Colonic mucosa (tissue), 4 donors: ENCODE data around the gene OR2Y1. TPM values are rescaled to one million over a fixed set of nuclear protein-coding genes. Genes with fewer than 3 reads are reported as not detected.
"Not testable (repeated sequence)": the region's sequence is repeated elsewhere in the genome, so short reads cannot be mapped to it uniquely, and the experiment has no call there.

Experiments
- DNase-seq: peaks from one replicate; pipeline ENCODE4 v3.0.0-alpha.2; 2020
- H3K27ac ChIP-seq: fragments of 200-600 bp; one replicate; pipeline ENCODE4 v1.8.0; 2021
- H3K27me3 ChIP-seq: fragments of 200-600 bp; one replicate; pipeline ENCODE4 v1.8.0; 2021
- H3K36me3 ChIP-seq: fragments of 200-600 bp; one replicate; pipeline ENCODE4 v1.8.0; 2021
- H3K4me1 ChIP-seq: fragments of 200-600 bp; one replicate; pipeline ENCODE4 v1.8.0; 2021; ENCODE audit warnings: mild to moderate bottlenecking
- H3K4me3 ChIP-seq: fragments of 200-600 bp; one replicate; pipeline ENCODE4 v1.8.0; 2021
- H3K9ac ChIP-seq, 2 donors: one replicate each; pipeline ENCODE4 v1.7.0; 2013; ENCODE audit warnings: control low read depth in 2 of 2, low read depth in 2 of 2, low read length in 2 of 2
- H3K9me3 ChIP-seq: fragments of 200-600 bp; one replicate; pipeline ENCODE4 v1.8.0; 2021
- CTCF ChIP-seq: fragments of 200-600 bp; IDR thresholded peaks from one replicate; pipeline ENCODE4 v1.8.0; 2022; ENCODE audit warnings: antibody characterized with exemption, mild to moderate bottlenecking
- intact Hi-C: fragments of 100-400 bp; cut with DNase I; formaldehyde crosslinking; loops from one replicate; pipeline ENCODE4 v1.14.1; 2022
- total RNA-seq, 2 donors: library from RNA; stranded (reverse); fragmentation: NEBNext Ultra II Directional in 1 of 2; extraction: Animal tissue kit (Norgen Biotek cat#: 25700) in 1 of 2; gene quantifications; one replicate each; pipeline ENCODE4 v1.2.1, GENCODE V29; 2021
- donor health status: healthy.
- donor health status: DM: no; HTN: no; CAD: no.
- donor health status: DM: no; HTN: no; CAD: no.

The OR2Y1 gene
- total RNA-seq: not detected

- DNase-seq: no peak
- no peak within 1 kb of the TSS for H3K9ac ChIP-seq
- no peak within 1 kb of the TSS for H3K27ac ChIP-seq
- H3K9me3 ChIP-seq: no peaks in the 10 kb centered on the region
- TF ChIP-seq CTCF: no peak
- H3K36me3 ChIP-seq: no peaks in the 10 kb centered on the region
- no peak within 1 kb of the TSS for H3K4me3 ChIP-seq
- no peaks in the 10 kb centered on the region for H3K4me1 ChIP-seq
- intact Hi-C loops: no loop called here
- H3K27me3 ChIP-seq: no peaks in the 10 kb centered on the region
Observed at GRCh38 chr5:180739958-180740357, at the start of gene OR2Y1. OR2Y1 (minus strand) TSS chr5:180740058; CDS start chr5:180740058, 0 bp downstream.

- H3K27me3 ChIP-seq, H3K27ac ChIP-seq, DNase-seq, H3K4me3 ChIP-seq, H3K9ac ChIP-seq, H3K9me3 ChIP-seq, H3K4me1 ChIP-seq: not testable (repeated sequence)
- intact Hi-C loops: loop anchor here (10.0 kb wide), 1 partner anchor 376 kb away; no protein-coding TSS in a partner anchor
- H3K36me3 ChIP-seq: peaks cover 17% of the 10 kb centered on the region
Observed at GRCh38 chr5:180788651-180789410, 49.0 kb upstream of the OR2Y1 start.

GRCh38 chr5:180787711-180788431 lies 48.0 kb upstream of the OR2Y1 start:
- peak; percentile 17 for DNase-seq
- intact Hi-C loops: loop anchor here (10.0 kb wide), 1 partner anchor 377 kb away; no protein-coding TSS in a partner anchor
- Histone ChIP-seq H3K9me3 (no peaks in the 10 kb centered on the region), H3K27me3 (no peaks in the 10 kb centered on the region), H3K4me3 (no peak overlapping the region), H3K27ac (no peak overlapping the region), H3K9ac (no peak overlapping the region), H3K4me1 (no peaks in the 10 kb centered on the region), H3K36me3 (peaks cover 16% of the 10 kb centered on the region)
- TF ChIP-seq CTCF: no peak

- Histone ChIP-seq H3K27me3 (no peaks in the 10 kb centered on the region), H3K9ac (no peak overlapping the region), H3K4me1 (no peaks in the 10 kb centered on the region), H3K4me3 (no peak overlapping the region), H3K27ac (peak overlapping the region; percentile 48), H3K9me3 (no peaks in the 10 kb centered on the region), H3K36me3 (peaks cover 7% of the 10 kb centered on the region)
- intact Hi-C loops: loop anchor here (10.0 kb wide), 1 partner anchor 378 kb away; no protein-coding TSS in a partner anchor
- no peak for TF ChIP-seq CTCF
- peak; percentile 15 for DNase-seq
Observed at GRCh38 chr5:180786531-180787398, 46.9 kb upstream of the OR2Y1 start.

GRCh38 chr5:180785794-180786221 lies 46.0 kb upstream of the OR2Y1 start:
- no peak overlapping the region for H3K4me3 ChIP-seq
- intact Hi-C loops: loop anchor here (10.0 kb wide), 1 partner anchor 379 kb away; no protein-coding TSS in a partner anchor

More at GRCh38 chr5:180785794-180786221, 46.0 kb upstream of the OR2Y1 start:
- Histone ChIP-seq H3K36me3 (no peaks in the 10 kb centered on the region), H3K9ac (peak overlapping the region in 1 of 2 donors; percentile 44), H3K27me3 (no peaks in the 10 kb centered on the region), H3K27ac (peak overlapping the region; percentile 48), H3K4me1 (no peaks in the 10 kb centered on the region), H3K9me3 (no peaks in the 10 kb centered on the region)
- no peak for TF ChIP-seq CTCF
- no peak for DNase-seq
